K562 (cell line): Measurements from ENCODE around the gene NACAD. TPM values are rescaled to one million over a fixed set of nuclear protein-coding genes. Genes with fewer than 3 reads are reported as not detected.

Source experiments
- ATAC-seq: fragments of 200-7000 bp; cut with Tn5 transposase; 3 replicates; pipeline ENCODE4 v1.9.1; 2020; ENCODE audit warnings: moderate library complexity
- BruUV-seq: library from RNA; stranded (reverse); fragments of 400-500 nt; replicated peaks from 2 replicates; lab custom pipeline; 2021; lab: Mats Ljungman, UMichigan
- CTCF ChIA-PET: fragments of 300-600 bp; formaldehyde crosslinking; extraction: SDS; loops from one replicate; lab custom pipeline; 2021; ENCODE audit warnings: low intra/inter-chr PET ratio; lab: Yijun Ruan, JAX
- POLR2A ChIA-PET: fragments of 300-600, 350-650 bp; sonication (Branson Sonifier 250); formaldehyde crosslinking; extraction: SDS; loops from one replicate; lab custom pipeline; 2021; ENCODE audit warnings: antibody characterized with exemption, inconsistent platforms; lab: Yijun Ruan, JAX
- DNase-seq, 4 experiments: peaks; one replicate each; pipeline versions ENCODE4 v3.0.0 to v3.0.0-alpha.2; 2011 to 2018; ENCODE audit warnings: low spot score in 3 of 4, mixed read lengths in 3 of 4; ENCODE audit errors: extremely low read depth in 1 of 4
- FAIRE-seq: peaks from 2 replicates; lab custom pipeline; 2011; peaks lifted over from hg19 to GRCh38; lab: Jason Lieb, UNC
- H2AFZ ChIP-seq: 2 replicates; pipeline ENCODE4 v1.6.0; 2011; ENCODE audit warnings: low read depth, low read length, control low read depth, inconsistent platforms
- H3K27ac ChIP-seq: fragments of 200-600 bp; 3 replicates; pipeline ENCODE4 v1.8.0; 2011; ENCODE audit warnings: low read depth, mild to moderate bottlenecking, control low read depth, inconsistent platforms, low read length, moderate library complexity, mixed read lengths; ENCODE audit errors: extremely low read depth
- H3K27me3 ChIP-seq, 2 experiments: fragments of 300-600 bp in 1 of 2; 2 replicates in 1 of 2; 3 replicates in 1 of 2; pipeline versions ENCODE4 v1.6.0 to v1.8.0; 2011; ENCODE audit warnings: inconsistent platforms in 2 of 2, low read length in 2 of 2, mild to moderate bottlenecking in 1 of 2, mixed read lengths in 1 of 2, moderate library complexity in 1 of 2; ENCODE audit not compliant: control insufficient read depth in 2 of 2, insufficient read depth in 2 of 2
- H3K36me3 ChIP-seq: fragments of 300-600 bp; 3 replicates; pipeline ENCODE4 v1.8.0; 2011; ENCODE audit warnings: mild to moderate bottlenecking, low read length, inconsistent platforms; ENCODE audit not compliant: control insufficient read depth, insufficient read depth
- H3K4me1 ChIP-seq, 2 experiments: fragments of 200-600 bp in 1 of 2; replicated peaks in 1 of 2; 2 replicates in 1 of 2; 3 replicates in 1 of 2; pipeline versions ENCODE4 v1.5.1 to v1.8.0; 2011; ENCODE audit warnings: inconsistent platforms in 2 of 2, low read length in 2 of 2, mild to moderate bottlenecking in 1 of 2, mixed read lengths in 1 of 2, moderate library complexity in 1 of 2; ENCODE audit not compliant: control insufficient read depth in 2 of 2, insufficient read depth in 2 of 2
- H3K4me2 ChIP-seq: 2 replicates; pipeline ENCODE4 v1.6.1; 2011; ENCODE audit warnings: low read length, control low read depth, inconsistent platforms, mixed read lengths; ENCODE audit not compliant: insufficient read depth
- H3K4me3 ChIP-seq: fragments of 200-600 bp; sonication (generic), shearing (Covaris generic); 2 replicates; pipeline ENCODE4 v1.5.1; 2016; ENCODE audit warnings: control low read depth, inconsistent platforms
- H3K79me2 ChIP-seq: fragments of 200-600 bp; 3 replicates; pipeline ENCODE4 v1.8.0; 2011; ENCODE audit warnings: low read length, inconsistent platforms; ENCODE audit not compliant: control insufficient read depth, insufficient read depth
- H3K9ac ChIP-seq, 2 experiments: 2 replicates each; pipeline versions ENCODE4 v1.6.0 to v1.6.1; 2011; ENCODE audit warnings: low read depth in 2 of 2, low read length in 2 of 2, control low read depth in 1 of 2, inconsistent platforms in 1 of 2, mild to moderate bottlenecking in 1 of 2, mixed read lengths in 1 of 2; ENCODE audit not compliant: insufficient read depth in 1 of 2
- H3K9me1 ChIP-seq: one replicate; pipeline ENCODE4 v1.6.0; 2011; ENCODE audit warnings: inconsistent platforms, mild to moderate bottlenecking, low read length, moderate library complexity; ENCODE audit not compliant: control insufficient read depth, insufficient read depth
- H3K9me3 ChIP-seq: replicated peaks from 2 replicates; pipeline ENCODE4 v1.5.1; 2011; ENCODE audit warnings: low read depth, low read length, inconsistent platforms; ENCODE audit not compliant: control insufficient read depth, insufficient read depth
- H4K20me1 ChIP-seq: replicated peaks from 2 replicates; pipeline ENCODE4 v1.6.1; 2011; ENCODE audit warnings: low read length, inconsistent platforms, mixed read lengths; ENCODE audit not compliant: control insufficient read depth, insufficient read depth
- CREB3 ChIP-seq: fragments of 450-650 bp; conservative IDR thresholded peaks from 2 replicates; pipeline ENCODE4 v1.6.1; 2016; ENCODE audit warnings: missing genetic modification characterization, low read depth, mild to moderate bottlenecking, missing compliant biosample characterization, moderate library complexity
- NFIC ChIP-seq: fragments of 450-650 bp; IDR thresholded peaks from 2 replicates; pipeline ENCODE4 v1.6.1; 2017; ENCODE audit warnings: mild to moderate bottlenecking, inconsistent platforms
- WGBS: fragments of 100-300 bp; shearing (Covaris generic); methylation state at CpG from one replicate; pipeline ENCODE4 v1.1.6; 2016; ENCODE audit warnings: low coverage, mixed read lengths; ENCODE audit not compliant: insufficient coverage; ENCODE audit errors: missing lambda C conversion rate; 5-methylcytosine and 5-hydroxymethylcytosine counted together
- in situ Hi-C: fragments of 300-500 bp; cut with MboI; formaldehyde crosslinking; loops from 4 replicates; pipeline ENCODE4 v1.15.0; 2018; ENCODE audit warnings: inconsistent platforms, mixed read lengths
- intact Hi-C: fragments of 100-400 bp; cut with micrococcal nuclease; formaldehyde crosslinking; loops from 2 replicates; pipeline ENCODE4 v1.14.2; 2022
- polyA plus RNA-seq, 8 experiments: library from polyadenylated mRNA; depleted of rRNA in 4 of 8; stranded (reverse) in 5 of 8; unstranded in 3 of 8; fragments of >200 nt; fragmentation: Nextera tagmentation in 2 of 8; fragmentation: Illumina TruSeq in 1 of 8; extraction: Ambion mirVana in 2 of 8; extraction: Trizol in 1 of 8; gene quantifications; 2 replicates each; pipeline versions ENCODE4 v1.2.1 to v1.2.3, GENCODE V29; 2011 to 2014; ENCODE audit warnings: inconsistent platforms in 1 of 8, missing spikeins in 1 of 8
- total RNA-seq, 7 experiments: library from RNA; depleted of rRNA in 6 of 7; stranded (reverse); fragments of >200 nt in 6 of 7; fragmentation: Illumina TruSeq in 2 of 7; extraction: Trizol in 2 of 7; gene quantifications; 2 replicates each; pipeline versions ENCODE4 v1.2.1 to v1.2.3, GENCODE V29; 2011 to 2021; ENCODE audit warnings: low replicate concordance in 1 of 7

NACAD gene
- total and polyA plus RNA-seq, 9 of the 15 experiments (the other 6 are each of a cell fraction or from before 2014, with no cell fraction given), result under 0.01 to 0.03 (median 0.02) TPM; not detected in 5

GRCh38 chr7:45064047-45064725, 24.6 kb downstream of the NACAD start:
- TF ChIP-seq CREB3 (tag), result no peak
- TF ChIP-seq NFIC, result peak; percentile 25; the same call in 1 of the 2 replicates
- no peaks in the 10 kb centered on the region for H3K27me3 ChIP-seq
- BruUV-seq, result no TSS peak
- no peak overlapping the region for H3K4me3 ChIP-seq
- no peak overlapping the region for H3K4me2 ChIP-seq
- ATAC-seq (no peak), DNase-seq (no peak), FAIRE-seq (no peak)
- no peak overlapping the region for H3K27ac ChIP-seq
- in situ Hi-C loops (no loop called here), intact Hi-C loops (no loop called here)
- peaks cover 0 to 5% of the 10 kb centered on the region in 2 experiments; a peak in 1 of 5 replicates for H3K4me1 ChIP-seq
- WGBS, result 88% methylated on average over 14 of the region's 16 CpGs
- POLR2A ChIA-PET, result interaction anchor here (1.0 to 1.5 kb wide), 2 partner anchors 9 to 12 kb away, joined by 3 to 7 read pairs; no protein-coding TSS in a partner anchor
- H3K9ac ChIP-seq, result no peak overlapping the region
- H3K9me3 ChIP-seq, result no peaks in the 10 kb centered on the region
- no peak overlapping the region for H2AFZ ChIP-seq
- CTCF ChIA-PET, result no interaction called here
- no peaks in the 10 kb centered on the region for H4K20me1 ChIP-seq
- H3K36me3 ChIP-seq, result peaks cover 53% of the 10 kb centered on the region
- H3K9me1 ChIP-seq, result peaks cover 6% of the 10 kb centered on the region
- H3K79me2 ChIP-seq, result peaks cover 24% of the 10 kb centered on the region; the same call in 2 of the 3 replicates
